ENCODE measurements around the gene CPEB3. TPM values are rescaled to one million over a fixed set of nuclear protein-coding genes. Genes with fewer than 3 reads are reported as not detected.

The CPEB3 gene
- total and polyA plus RNA-seq, 9 of the 15 experiments (the other 6 are each of a cell fraction or from before 2014, with no cell fraction given) = 0.15 to 1.2 (median 0.51) TPM

DNA sequence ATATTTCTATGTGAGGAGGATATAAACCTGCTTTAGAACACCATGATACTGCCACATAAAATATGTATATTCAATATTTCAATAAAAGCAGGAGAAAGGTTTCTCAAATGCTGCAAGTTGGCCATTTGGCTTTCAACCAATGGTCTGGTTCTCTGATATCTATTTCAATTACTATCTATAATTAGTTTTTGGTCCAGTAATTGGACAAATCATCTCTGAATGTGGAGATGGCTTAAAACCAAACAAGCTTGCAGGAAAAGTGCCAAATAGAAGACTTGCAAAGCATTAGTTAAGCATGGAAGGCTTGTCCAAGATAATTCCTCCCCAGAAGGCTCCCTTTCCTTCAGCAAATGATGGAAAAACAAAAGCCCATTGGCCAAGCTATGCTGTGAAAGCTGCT lies 140.1 kb downstream of the CPEB3 start:
- H3K4me2 ChIP-seq (ENCODE audit: insufficient read depth, low read length) = no peak overlapping the region
- FAIRE-seq (no peak), DNase-seq (ENCODE audit: extremely low read depth in 1 of 4, low spot score in 3 of 4) (no peak), ATAC-seq (no peak)
- no peaks in the 10 kb centered on the region for H3K79me2 ChIP-seq (ENCODE audit: control insufficient read depth, insufficient read depth, low read length)
- intact Hi-C loops (cut with micrococcal nuclease) = no loop called here
- no peak overlapping the region for H2AFZ ChIP-seq (ENCODE audit: low read depth, low read length)
- no peak overlapping the region for H3K27ac ChIP-seq (ENCODE audit: extremely low read depth, low read depth, low read length)
- no peaks in the 10 kb centered on the region for H3K4me1 ChIP-seq (replicated peaks in 1 of 2; ENCODE audit: control insufficient read depth in 2 of 2, insufficient read depth in 2 of 2, low read length in 2 of 2)
- H3K4me3 ChIP-seq = no peak overlapping the region
- CTCF ChIA-PET (ENCODE audit: low intra/inter-chr PET ratio) = no interaction called here
- no peaks in the 10 kb centered on the region for H3K36me3 ChIP-seq (ENCODE audit: control insufficient read depth, insufficient read depth, low read length)
- no peaks in the 10 kb centered on the region for H4K20me1 ChIP-seq (replicated peaks; ENCODE audit: control insufficient read depth, insufficient read depth, low read length)
- no peak for TF ChIP-seq ZNF561 (CRISPR knock-in tag; conservative IDR thresholded peaks at IDR 0.05)
- in situ Hi-C loops (cut with MboI) = no loop called here
- no peaks in the 10 kb centered on the region for H3K9me1 ChIP-seq (ENCODE audit: control insufficient read depth, insufficient read depth, low read length)
- no peaks in the 10 kb centered on the region for H3K27me3 ChIP-seq (ENCODE audit: control insufficient read depth in 2 of 2, insufficient read depth in 2 of 2, low read length in 2 of 2)
- no peaks in the 10 kb centered on the region for H3K9me3 ChIP-seq (replicated peaks; ENCODE audit: control insufficient read depth, insufficient read depth, low read depth, low read length)
- BruUV-seq (replicated peaks) = no TSS peak
- H3K9ac ChIP-seq (ENCODE audit: insufficient read depth in 1 of 2, low read depth in 2 of 2, low read length in 2 of 2) = no peak overlapping the region
- POLR2A ChIA-PET = interaction anchor here (0.7 kb wide), 1 partner anchor 476 kb away, joined by 3 read pairs; no protein-coding TSS in a partner anchor

- intact Hi-C loops (cut with micrococcal nuclease) = no loop called here
- H3K4me3 ChIP-seq = no peak overlapping the region
- DNase-seq (ENCODE audit: extremely low read depth in 1 of 4, low spot score in 3 of 4) (no peak), FAIRE-seq (no peak), ATAC-seq (no peak)
- BruUV-seq (replicated peaks) = no TSS peak
- no peak overlapping the region for H3K4me2 ChIP-seq (ENCODE audit: insufficient read depth, low read length)
- H2AFZ ChIP-seq (ENCODE audit: low read depth, low read length) = no peak overlapping the region
- no peaks in the 10 kb centered on the region for H3K79me2 ChIP-seq (ENCODE audit: control insufficient read depth, insufficient read depth, low read length)
- H3K4me1 ChIP-seq (replicated peaks in 1 of 2; ENCODE audit: control insufficient read depth in 2 of 2, insufficient read depth in 2 of 2, low read length in 2 of 2) = no peaks in the 10 kb centered on the region
- no peaks in the 10 kb centered on the region for H3K9me1 ChIP-seq (ENCODE audit: control insufficient read depth, insufficient read depth, low read length)
- no peak overlapping the region for H3K27ac ChIP-seq (ENCODE audit: extremely low read depth, low read depth, low read length)
- H3K27me3 ChIP-seq (ENCODE audit: control insufficient read depth in 2 of 2, insufficient read depth in 2 of 2, low read length in 2 of 2) = no peaks in the 10 kb centered on the region
- POLR2A ChIA-PET = interaction anchor here (0.7 kb wide), 1 partner anchor 19 kb away, joined by 3 read pairs; no protein-coding TSS in a partner anchor
- H3K9me3 ChIP-seq (replicated peaks; ENCODE audit: control insufficient read depth, insufficient read depth, low read depth, low read length) = no peaks in the 10 kb centered on the region
- TF ChIP-seq BCOR (IDR thresholded peaks at IDR 0.05) (no peak), RBM39 (optimal IDR thresholded peaks at IDR 0.05; ENCODE audit: low read depth, low read length) (no peak), GATAD2B (IDR thresholded peaks at IDR 0.05; ENCODE audit: borderline replicate concordance) (no peak), CREM (IDR thresholded peaks at IDR 0.05; ENCODE audit: low read depth) (no peak)
- CTCF ChIA-PET (ENCODE audit: low intra/inter-chr PET ratio) = no interaction called here
- in situ Hi-C loops (cut with MboI) = no loop called here
- H4K20me1 ChIP-seq (replicated peaks; ENCODE audit: control insufficient read depth, insufficient read depth, low read length) = no peaks in the 10 kb centered on the region
- 18% methylated on average over 1 of the region's 1 CpG for WGBS (ENCODE audit: insufficient coverage, low coverage, missing lambda C conversion rate)
- H3K9ac ChIP-seq (ENCODE audit: insufficient read depth in 1 of 2, low read depth in 2 of 2, low read length in 2 of 2) = no peak overlapping the region
- H3K36me3 ChIP-seq (ENCODE audit: control insufficient read depth, insufficient read depth, low read length) = no peaks in the 10 kb centered on the region
Observed at GRCh38 chr10:92149261-92149660, 141.6 kb downstream of the CPEB3 start.

All from K562 (cell line).